Stomach (tissue), 9 donors: ENCODE data around the gene OSBP2. TPM values are rescaled to one million over a fixed set of nuclear protein-coding genes. Genes with fewer than 3 reads are reported as not detected.
"Not testable (repeated sequence)": the region's sequence is repeated elsewhere in the genome, so short reads cannot be mapped to it uniquely, and the experiment has no call there.

Source experiments
- DNase-seq, 2 donors: peaks; one replicate each; pipeline versions ENCODE4 v3.0.0 to v3.0.0-alpha.2; 2013 to 2019
- H3K27ac ChIP-seq, 5 donors: fragments of 200-600 bp in 4 of 5; sonication (generic) in 4 of 5; one replicate each; pipeline ENCODE4 v1.5.1; 2013 to 2019; ENCODE audit warnings: mild to moderate bottlenecking in 1 of 5, moderate library complexity in 1 of 5
- H3K27me3 ChIP-seq, 3 donors: fragments of 200-600 bp; sonication (generic); one replicate each; pipeline ENCODE4 v1.5.1; 2017 to 2019; ENCODE audit warnings: mixed run types in 1 of 3
- H3K36me3 ChIP-seq, 4 donors: fragments of 200-600 bp; sonication (generic); 1 replicate in 3 of 4; 2 replicates in 1 of 4; pipeline ENCODE4 v1.5.1; 2016 to 2019
- H3K4me1 ChIP-seq, 4 donors: fragments of 200-600 bp; sonication (generic); one replicate each; pipeline ENCODE4 v1.5.1; 2016 to 2019
- H3K4me3 ChIP-seq, 4 donors: fragments of 200-600 bp; sonication (generic) in 3 of 4; one replicate each; pipeline ENCODE4 v1.5.1; 2016 to 2019; ENCODE audit warnings: mild to moderate bottlenecking in 1 of 4
- H3K9me3 ChIP-seq, 4 donors: fragments of 200-600 bp; sonication (generic); one replicate each; pipeline ENCODE4 v1.5.1; 2016 to 2019
- CTCF ChIP-seq, 7 experiments: fragments of 450-650 bp in 4 of 7; fragments of 200-600 bp in 3 of 7; sonication (generic) in 3 of 7; IDR thresholded peaks; one replicate each; pipeline ENCODE4 v1.5.1; 2016 to 2019; ENCODE audit warnings: antibody characterized with exemption in 7 of 7, control low read depth in 2 of 7, mild to moderate bottlenecking in 1 of 7
- EP300 ChIP-seq: sonication (generic); formaldehyde crosslinking; IDR thresholded peaks from one replicate; pipeline ENCODE4 v1.6.1; 2017; ENCODE audit warnings: antibody characterized with exemption
- POLR2A ChIP-seq, 4 donors: fragments of 450-650 bp; IDR thresholded peaks; one replicate each; pipeline ENCODE4 v1.6.1; 2016; ENCODE audit warnings: antibody characterized with exemption in 4 of 4, control low read depth in 2 of 4, mild to moderate bottlenecking in 1 of 4, moderate library complexity in 1 of 4
- POLR2AphosphoS5 ChIP-seq, 3 donors: sonication (generic); formaldehyde crosslinking; IDR thresholded peaks; one replicate each; pipeline ENCODE4 v1.6.1; 2016; ENCODE audit warnings: antibody characterized with exemption in 3 of 3
- WGBS, 5 donors: extraction: QIAGEN DNeasy Blood & Tissue Kit in 3 of 5; methylation state at CpG; one replicate each; pipeline versions ENCODE4 v1.1.5 to v1.1.7; 2013 to 2018; 5-methylcytosine and 5-hydroxymethylcytosine counted together
- intact Hi-C: fragments of 100-400 bp; cut with DNase I; formaldehyde crosslinking; loops from one replicate; pipeline ENCODE4 v1.15.1; 2023; ENCODE audit warnings: low total_unique reads
- polyA plus RNA-seq, 3 donors: library from polyadenylated mRNA; stranded (reverse); fragments of 200-250 nt; gene quantifications; one replicate each; pipeline ENCODE4 v1.2.3, GENCODE V29; 2013
- total RNA-seq, 5 donors: library from RNA; depleted of rRNA; stranded (reverse); fragments of >200 nt; gene quantifications; one replicate each; pipeline versions ENCODE4 v1.1.0 to v1.2.3, GENCODE V29; 2014 to 2016
- donor health status: healthy with polysubstance abuse.
- donor health status: Bipolar disorder and iron deficiency.
- donor health status: healthy.

Gene OSBP2
- total and polyA plus RNA-seq, 8 donors: 0.58 to 9.5 (median 1.8) TPM; not detected in 1

- DNase-seq: no peak
- H3K27ac ChIP-seq: no peak overlapping the region
- peaks cover 0 to 4% (median 0%) of the 10 kb centered on the region in 4 donors for H3K9me3 ChIP-seq
- no peaks in the 10 kb centered on the region for H3K27me3 ChIP-seq
- intact Hi-C loops: no loop called here
- TF ChIP-seq CTCF (IDR thresholded peaks at IDR 0.05) (no peak), POLR2AphosphoS5 (IDR thresholded peaks at IDR 0.05) (no peak), POLR2A (IDR thresholded peaks at IDR 0.05) (no peak), EP300 (no peak)
- no peaks in the 10 kb centered on the region for H3K36me3 ChIP-seq
- H3K4me1 ChIP-seq: no peaks in the 10 kb centered on the region
- 85 to 95% (median 90%) methylated on average over 6 of the region's 6 CpGs for WGBS, 5 donors
- no peak overlapping the region for H3K4me3 ChIP-seq
Observed at GRCh38 chr22:30731658-30732057, 37.0 kb downstream of the OSBP2 start.

- 87 to 96% (median 92%) methylated on average over 2 to 5 of the region's 5 CpGs for WGBS, 5 donors
- no peaks in the 10 kb centered on the region for H3K27me3 ChIP-seq
- TF ChIP-seq POLR2A (IDR thresholded peaks at IDR 0.05) (no peak), EP300 (no peak), POLR2AphosphoS5 (IDR thresholded peaks at IDR 0.05) (no peak)
Observed at GRCh38 chr22:30732426-30732825, 37.8 kb downstream of the OSBP2 start.

GRCh38 chr22:30733181-30733631 lies 38.5 kb downstream of the OSBP2 start:
- H3K4me1 ChIP-seq: no peaks in the 10 kb centered on the region
- H3K36me3 ChIP-seq: no peaks in the 10 kb centered on the region
- no peak overlapping the region for H3K4me3 ChIP-seq

More at GRCh38 chr22:30732426-30732825, 37.8 kb downstream of the OSBP2 start:
- DNase-seq: no peak
- Histone ChIP-seq H3K27ac (no peak overlapping the region), H3K36me3 (no peaks in the 10 kb centered on the region), H3K4me3 (no peak overlapping the region), H3K4me1 (no peaks in the 10 kb centered on the region), H3K9me3 (peaks cover 0 to 4% (median 0%) of the 10 kb centered on the region in 4 donors)
- intact Hi-C loops: no loop called here

GRCh38 chr22:30740007-30740406 lies 45.3 kb downstream of the OSBP2 start:
- 75 to 91% (median 83%) methylated on average over 7 of the region's 7 CpGs for WGBS, 5 donors

More at GRCh38 chr22:30733181-30733631, 38.5 kb downstream of the OSBP2 start:
- WGBS, 5 donors: 76 to 88% (median 84%) methylated on average over 7 of the region's 7 CpGs
- intact Hi-C loops: no loop called here
- peaks cover 0 to 4% (median 0%) of the 10 kb centered on the region in 4 donors for H3K9me3 ChIP-seq
- TF ChIP-seq EP300: no peak
- TF ChIP-seq POLR2AphosphoS5 (IDR thresholded peaks at IDR 0.05): no peak
- TF ChIP-seq CTCF (IDR thresholded peaks at IDR 0.05): no peak
- TF ChIP-seq POLR2A (IDR thresholded peaks at IDR 0.05): no peak
- DNase-seq: no peak
- no peak overlapping the region for H3K27ac ChIP-seq
- H3K27me3 ChIP-seq: no peaks in the 10 kb centered on the region

GRCh38 chr22:30740511-30740910 lies 45.8 kb downstream of the OSBP2 start:
- H3K4me3 ChIP-seq, H3K27ac ChIP-seq, intact Hi-C loops, H3K36me3 ChIP-seq, H3K9me3 ChIP-seq, DNase-seq, H3K4me1 ChIP-seq, H3K27me3 ChIP-seq: not testable (repeated sequence)
- 77 to 88% (median 82%) methylated on average over 5 of the region's 5 CpGs for WGBS, 5 donors

More at GRCh38 chr22:30740007-30740406, 45.3 kb downstream of the OSBP2 start:
- DNase-seq, intact Hi-C loops, H3K4me1 ChIP-seq, H3K36me3 ChIP-seq, H3K9me3 ChIP-seq, H3K4me3 ChIP-seq, H3K27me3 ChIP-seq, H3K27ac ChIP-seq: not testable (repeated sequence)
